Loucy (cell line): ENCODE results near the gene DHRS7B.

Experiments
- EZH2phosphoT487 ChIP-seq: fragments of 200-600 bp; IDR thresholded peaks from 2 replicates; pipeline ENCODE4 v1.6.1; 2018; ENCODE audit warnings: antibody characterized with exemption, mild to moderate bottlenecking, moderate library complexity, borderline replicate concordance
- TF ChIP-seq, protein P1 (sequence below): fragments of 200-600 bp; sonication (generic); conservative IDR thresholded peaks from 2 replicates; pipeline ENCODE4 v1.5.1; 2014; ENCODE audit warnings: mild to moderate bottlenecking, antibody characterized with exemption, low read length

DNA sequence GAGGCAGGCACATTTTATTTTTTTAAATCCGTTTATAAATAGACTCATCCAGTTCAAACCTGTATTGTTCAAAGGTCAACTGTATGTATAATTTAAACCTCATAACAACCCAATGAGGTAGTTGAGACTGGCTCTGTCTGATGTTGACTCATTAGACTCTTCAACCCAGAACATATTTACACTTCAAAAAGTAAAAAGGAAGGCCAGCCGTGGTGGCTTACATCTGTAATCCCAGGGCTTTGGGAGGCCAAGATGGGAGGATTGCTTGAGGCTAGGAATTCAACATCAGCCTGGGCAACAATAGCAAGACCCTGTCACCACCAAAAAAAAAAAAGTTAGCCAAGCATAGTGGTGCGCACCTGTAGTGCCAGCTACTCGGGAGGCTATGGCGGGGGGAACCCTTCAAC, 32.5 kb upstream of the DHRS7B start:
- TF ChIP-seq, protein P1, sequence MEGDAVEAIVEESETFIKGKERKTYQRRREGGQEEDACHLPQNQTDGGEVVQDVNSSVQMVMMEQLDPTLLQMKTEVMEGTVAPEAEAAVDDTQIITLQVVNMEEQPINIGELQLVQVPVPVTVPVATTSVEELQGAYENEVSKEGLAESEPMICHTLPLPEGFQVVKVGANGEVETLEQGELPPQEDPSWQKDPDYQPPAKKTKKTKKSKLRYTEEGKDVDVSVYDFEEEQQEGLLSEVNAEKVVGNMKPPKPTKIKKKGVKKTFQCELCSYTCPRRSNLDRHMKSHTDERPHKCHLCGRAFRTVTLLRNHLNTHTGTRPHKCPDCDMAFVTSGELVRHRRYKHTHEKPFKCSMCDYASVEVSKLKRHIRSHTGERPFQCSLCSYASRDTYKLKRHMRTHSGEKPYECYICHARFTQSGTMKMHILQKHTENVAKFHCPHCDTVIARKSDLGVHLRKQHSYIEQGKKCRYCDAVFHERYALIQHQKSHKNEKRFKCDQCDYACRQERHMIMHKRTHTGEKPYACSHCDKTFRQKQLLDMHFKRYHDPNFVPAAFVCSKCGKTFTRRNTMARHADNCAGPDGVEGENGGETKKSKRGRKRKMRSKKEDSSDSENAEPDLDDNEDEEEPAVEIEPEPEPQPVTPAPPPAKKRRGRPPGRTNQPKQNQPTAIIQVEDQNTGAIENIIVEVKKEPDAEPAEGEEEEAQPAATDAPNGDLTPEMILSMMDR: no peak
- no peak for TF ChIP-seq EZH2phosphoT487
